ENCODE data around the gene GMPR2.

The GMPR2 gene

DNA sequence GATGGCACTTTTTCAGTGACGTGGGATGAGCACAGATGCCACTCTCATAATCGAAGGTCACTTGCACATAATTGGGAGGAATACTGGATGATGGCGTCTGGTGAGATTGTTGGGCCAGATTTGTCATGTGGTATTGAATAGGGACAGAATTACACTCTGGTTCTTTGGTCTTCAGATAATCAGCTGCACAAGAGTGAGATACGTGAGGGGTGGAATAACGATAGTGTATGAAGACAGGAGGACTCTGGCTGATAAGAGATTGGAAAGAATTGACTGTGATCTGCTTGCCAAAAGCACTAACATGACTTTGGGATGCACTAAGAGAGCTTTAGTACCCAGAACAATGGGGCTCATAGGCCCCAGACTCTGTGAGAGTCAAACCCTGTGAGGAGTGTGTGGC, 45.7 kb downstream of the GMPR2 start:
- Histone ChIP-seq H3K79me1 (ENCODE audit: low read length) (no peaks in the 10 kb centered on the region), H3K18ac (ENCODE audit: low read length) (no peak overlapping the region), H3K23ac (ENCODE audit: low read length) (no peak overlapping the region), H2AFZ (ENCODE audit: insufficient read depth, low read length, poor library complexity) (no peak overlapping the region), H3K79me2 (ENCODE audit: control insufficient read depth, insufficient read depth, low read length, poor library complexity) (no peaks in the 10 kb centered on the region), H3K36me3 (ENCODE audit: control insufficient read depth in 1 of 2, insufficient read depth in 2 of 2, low read length in 2 of 2) (no peaks in the 10 kb centered on the region), H3K4me3 (ENCODE audit: low read depth, low read length) (no peak overlapping the region), H2BK120ac (ENCODE audit: insufficient read depth, low read length, poor library complexity) (no peak overlapping the region), H2BK12ac (ENCODE audit: low read length) (no peak overlapping the region), H2AK5ac (ENCODE audit: low read length) (no peak overlapping the region), H3K4ac (ENCODE audit: low read depth, low read length) (no peak overlapping the region), H4K8ac (ENCODE audit: low read depth, low read length) (no peak overlapping the region), H3K27me3 (ENCODE audit: insufficient read depth, low read length) (no peaks in the 10 kb centered on the region), H3K9me3 (ENCODE audit: insufficient read depth, low read depth, low read length) (no peaks in the 10 kb centered on the region), H3K9ac (ENCODE audit: low read length) (no peak overlapping the region), H2BK5ac (ENCODE audit: low read depth, low read length, poor library complexity) (no peak overlapping the region), H4K12ac (ENCODE audit: low read depth, low read length) (no peak overlapping the region), H3K27ac (ENCODE audit: low read depth, low read length) (no peak overlapping the region), H3K4me2 (ENCODE audit: low read length) (no peak overlapping the region), H4K91ac (ENCODE audit: low read depth, low read length) (no peak overlapping the region), H3K14ac (ENCODE audit: low read length) (no peak overlapping the region), H3K4me1 (ENCODE audit: control insufficient read depth in 1 of 2, insufficient read depth in 2 of 2, low read length in 2 of 2) (peaks cover 4 to 5% of the 10 kb centered on the region in 2 experiments)
- no CpG with 5 or more reads among the region's 5 CpGs for WGBS (ENCODE audit: extremely low coverage, insufficient coverage, insufficient read length)
- DNase-seq = no peak

DNA sequence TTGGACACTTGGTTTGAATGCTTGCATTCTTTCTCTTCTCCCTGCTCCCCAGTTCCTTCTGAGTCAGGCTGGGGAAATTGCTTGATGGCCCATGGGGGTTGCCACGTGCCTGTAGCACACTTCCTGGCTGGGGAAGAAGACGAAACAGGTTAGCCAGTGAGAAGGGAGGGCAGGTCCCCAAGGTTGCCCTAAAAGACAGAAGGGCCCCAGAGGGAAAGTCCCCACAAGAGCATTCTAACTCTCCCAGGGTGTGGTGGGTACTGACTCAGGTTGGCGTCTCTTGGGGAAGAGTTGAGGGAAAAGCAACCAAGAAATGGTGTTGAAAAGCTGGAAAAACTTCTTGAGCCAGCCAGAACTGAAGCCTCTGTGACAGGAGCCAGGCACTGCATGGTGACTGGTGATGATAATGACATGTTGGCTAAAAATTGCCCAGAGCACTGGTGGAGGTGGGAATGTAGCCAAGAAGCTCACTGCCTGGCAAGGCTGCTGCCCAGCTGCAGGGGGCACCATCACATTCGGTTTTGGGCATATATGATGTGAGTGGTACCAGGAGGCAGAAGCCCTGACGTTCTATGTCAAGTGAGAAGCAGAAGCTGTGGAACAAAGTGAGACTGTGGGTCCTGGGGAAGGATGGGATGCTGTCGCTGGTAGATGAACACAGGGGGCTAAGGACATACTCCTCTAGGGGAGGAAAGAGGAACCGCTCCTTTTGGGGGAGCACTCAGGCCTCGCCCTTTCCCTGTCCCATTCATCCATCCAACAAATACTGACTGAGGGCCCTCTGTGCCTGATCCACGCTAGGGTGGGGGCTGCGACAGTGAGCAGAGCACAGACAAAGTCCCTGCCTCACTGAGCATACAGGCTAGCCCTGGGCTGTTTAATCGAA, 46.8 kb downstream of the GMPR2 start:
- no peaks in the 10 kb centered on the region for H3K79me2 ChIP-seq (ENCODE audit: control insufficient read depth, insufficient read depth, low read length, poor library complexity)
- no peaks in the 10 kb centered on the region for H3K9me3 ChIP-seq (ENCODE audit: insufficient read depth, low read depth, low read length)
- H2BK12ac ChIP-seq (ENCODE audit: low read length) = no peak overlapping the region
- H4K91ac ChIP-seq (ENCODE audit: low read depth, low read length) = no peak overlapping the region
- peak in 1 of 2 donors; percentile 16 for DNase-seq
- no peak overlapping the region for H3K18ac ChIP-seq (ENCODE audit: low read length)
- H2BK120ac ChIP-seq (ENCODE audit: insufficient read depth, low read length, poor library complexity) = no peak overlapping the region
- H3K4me1 ChIP-seq (ENCODE audit: control insufficient read depth in 1 of 2, insufficient read depth in 2 of 2, low read length in 2 of 2) = peaks cover 4 to 5% of the 10 kb centered on the region in 2 experiments
- no peaks in the 10 kb centered on the region for H3K79me1 ChIP-seq (ENCODE audit: low read length)
- no peaks in the 10 kb centered on the region for H3K36me3 ChIP-seq (ENCODE audit: control insufficient read depth in 1 of 2, insufficient read depth in 2 of 2, low read length in 2 of 2)
- no CpG with 5 or more reads among the region's 11 CpGs for WGBS (ENCODE audit: extremely low coverage, insufficient coverage, insufficient read length)
- no peak overlapping the region for H3K4ac ChIP-seq (ENCODE audit: low read depth, low read length)
- no peak overlapping the region for H3K4me2 ChIP-seq (ENCODE audit: low read length)
- no peak overlapping the region for H3K27ac ChIP-seq (ENCODE audit: low read depth, low read length)
- no peak overlapping the region for H4K8ac ChIP-seq (ENCODE audit: low read depth, low read length)
- H3K27me3 ChIP-seq (ENCODE audit: insufficient read depth, low read length) = no peaks in the 10 kb centered on the region
- no peak overlapping the region for H2AFZ ChIP-seq (ENCODE audit: insufficient read depth, low read length, poor library complexity)
- no peak overlapping the region for H2BK5ac ChIP-seq (ENCODE audit: low read depth, low read length, poor library complexity)
- H3K4me3 ChIP-seq (ENCODE audit: low read depth, low read length) = no peak overlapping the region
- H3K23ac ChIP-seq (ENCODE audit: low read length) = no peak overlapping the region
- H3K9ac ChIP-seq (ENCODE audit: low read length) = no peak overlapping the region
- H3K14ac ChIP-seq (ENCODE audit: low read length) = no peak overlapping the region
- no peak overlapping the region for H2AK5ac ChIP-seq (ENCODE audit: low read length)
- H4K12ac ChIP-seq (ENCODE audit: low read depth, low read length) = no peak overlapping the region

- Histone ChIP-seq H3K4me3 (ENCODE audit: low read depth, low read length) (no peak overlapping the region), H3K27me3 (ENCODE audit: insufficient read depth, low read length) (no peaks in the 10 kb centered on the region), H3K23ac (ENCODE audit: low read length) (no peak overlapping the region), H4K12ac (ENCODE audit: low read depth, low read length) (no peak overlapping the region), H2AK5ac (ENCODE audit: low read length) (no peak overlapping the region), H4K8ac (ENCODE audit: low read depth, low read length) (no peak overlapping the region), H3K36me3 (ENCODE audit: control insufficient read depth in 1 of 2, insufficient read depth in 2 of 2, low read length in 2 of 2) (no peaks in the 10 kb centered on the region), H2AFZ (ENCODE audit: insufficient read depth, low read length, poor library complexity) (no peak overlapping the region), H3K4ac (ENCODE audit: low read depth, low read length) (no peak overlapping the region), H4K91ac (ENCODE audit: low read depth, low read length) (no peak overlapping the region), H3K9me3 (ENCODE audit: insufficient read depth, low read depth, low read length) (no peaks in the 10 kb centered on the region), H3K14ac (ENCODE audit: low read length) (no peak overlapping the region), H3K27ac (ENCODE audit: low read depth, low read length) (no peak overlapping the region), H3K79me2 (ENCODE audit: control insufficient read depth, insufficient read depth, low read length, poor library complexity) (no peaks in the 10 kb centered on the region), H3K79me1 (ENCODE audit: low read length) (no peaks in the 10 kb centered on the region), H3K9ac (ENCODE audit: low read length) (no peak overlapping the region), H3K4me2 (ENCODE audit: low read length) (no peak overlapping the region), H3K18ac (ENCODE audit: low read length) (no peak overlapping the region), H2BK5ac (ENCODE audit: low read depth, low read length, poor library complexity) (no peak overlapping the region), H2BK12ac (ENCODE audit: low read length) (no peak overlapping the region), H3K4me1 (ENCODE audit: control insufficient read depth in 1 of 2, insufficient read depth in 2 of 2, low read length in 2 of 2) (peaks cover 4 to 9% of the 10 kb centered on the region in 2 experiments), H2BK120ac (ENCODE audit: insufficient read depth, low read length, poor library complexity) (no peak overlapping the region)
- no CpG with 5 or more reads among the region's 6 CpGs for WGBS (ENCODE audit: extremely low coverage, insufficient coverage, insufficient read length)
- DNase-seq = no peak
Measured at GRCh38 chr14:24280797-24281460, 48.2 kb downstream of the GMPR2 start.

DNA sequence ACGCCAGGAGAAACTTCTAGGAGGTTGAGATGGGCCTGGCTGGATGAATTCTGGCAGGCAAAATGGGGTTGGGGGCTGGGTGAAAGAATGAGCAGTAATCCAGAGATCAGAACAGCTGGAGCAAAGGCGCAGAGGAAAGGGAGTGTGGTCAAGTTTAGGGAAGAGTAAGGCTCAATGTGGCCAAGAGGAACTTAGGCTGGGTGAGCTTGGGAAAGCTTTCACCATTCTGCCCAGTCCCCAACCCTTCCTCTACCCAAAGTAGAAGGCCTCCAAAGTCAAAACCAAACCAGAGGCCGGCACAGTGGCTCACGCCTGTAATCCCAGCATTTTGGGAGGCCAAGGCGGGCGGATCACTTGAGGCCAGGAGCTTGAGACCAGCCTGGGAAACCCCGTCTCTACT, 48.9 kb downstream of the GMPR2 start:
- Histone ChIP-seq H3K9ac (ENCODE audit: low read length) (no peak overlapping the region), H4K91ac (ENCODE audit: low read depth, low read length) (no peak overlapping the region), H3K27me3 (ENCODE audit: insufficient read depth, low read length) (no peaks in the 10 kb centered on the region), H4K12ac (ENCODE audit: low read depth, low read length) (no peak overlapping the region), H3K36me3 (ENCODE audit: control insufficient read depth in 1 of 2, insufficient read depth in 2 of 2, low read length in 2 of 2) (no peaks in the 10 kb centered on the region), H3K23ac (ENCODE audit: low read length) (no peak overlapping the region), H3K4me2 (ENCODE audit: low read length) (no peak overlapping the region), H2BK12ac (ENCODE audit: low read length) (no peak overlapping the region), H3K4ac (ENCODE audit: low read depth, low read length) (no peak overlapping the region), H2BK120ac (ENCODE audit: insufficient read depth, low read length, poor library complexity) (no peak overlapping the region), H3K79me1 (ENCODE audit: low read length) (no peaks in the 10 kb centered on the region), H2BK5ac (ENCODE audit: low read depth, low read length, poor library complexity) (no peak overlapping the region), H3K27ac (ENCODE audit: low read depth, low read length) (no peak overlapping the region), H3K9me3 (ENCODE audit: insufficient read depth, low read depth, low read length) (no peaks in the 10 kb centered on the region), H3K4me3 (ENCODE audit: low read depth, low read length) (no peak overlapping the region), H3K18ac (ENCODE audit: low read length) (no peak overlapping the region), H4K8ac (ENCODE audit: low read depth, low read length) (no peak overlapping the region), H3K14ac (ENCODE audit: low read length) (no peak overlapping the region), H2AFZ (ENCODE audit: insufficient read depth, low read length, poor library complexity) (no peak overlapping the region), H2AK5ac (ENCODE audit: low read length) (no peak overlapping the region), H3K4me1 (ENCODE audit: control insufficient read depth in 1 of 2, insufficient read depth in 2 of 2, low read length in 2 of 2) (peaks cover 4 to 9% of the 10 kb centered on the region in 2 experiments), H3K79me2 (ENCODE audit: control insufficient read depth, insufficient read depth, low read length, poor library complexity) (no peaks in the 10 kb centered on the region)
- DNase-seq = no peak
- WGBS (ENCODE audit: extremely low coverage, insufficient coverage, insufficient read length) = no CpG with 5 or more reads among the region's 7 CpGs

All from trophoblast cell (in vitro differentiated cells and primary cell).